Germinal center (tissue), 1 donor: ENCODE data around the gene TK2.

Source experiments
- DNase-seq: peaks from one replicate; pipeline ENCODE4 v3.0.0; 2012; ENCODE audit warnings: mixed read lengths, low spot score

TK2 gene

GRCh38 chr16:66481943-66482390 lies 68.0 kb downstream of the TK2 start:
- DNase-seq, result no peak

- no peak for DNase-seq
Measured at GRCh38 chr16:66481081-66481942, 68.6 kb downstream of the TK2 start.

- DNase-seq, result no peak
Measured at GRCh38 chr16:66480265-66481080, 69.4 kb downstream of the TK2 start.

- no peak for DNase-seq
Measured at GRCh38 chr16:66479661-66480264, 70.2 kb downstream of the TK2 start.

- peak; percentile 77 for DNase-seq
Measured at GRCh38 chr16:66478733-66479511, 71.0 kb downstream of the TK2 start.

- DNase-seq, result no peak
Measured at GRCh38 chr16:66477028-66477515, 72.8 kb downstream of the TK2 start.

- DNase-seq, result peak; percentile 46
Measured at GRCh38 chr16:66476328-66477027, 73.4 kb downstream of the TK2 start.

GRCh38 chr16:66475232-66475631 lies 74.7 kb downstream of the TK2 start:
- DNase-seq, result no peak

GRCh38 chr16:66474750-66475199 lies 75.1 kb downstream of the TK2 start:
- peak; percentile 49 for DNase-seq

- DNase-seq, result no peak
Measured at GRCh38 chr16:66473654-66474519, 76.0 kb downstream of the TK2 start.

GRCh38 chr16:66473051-66473571 lies 76.8 kb downstream of the TK2 start:
- DNase-seq, result no peak

- no peak for DNase-seq
Measured at GRCh38 chr16:66471716-66472393, 78.1 kb downstream of the TK2 start.

GRCh38 chr16:66471264-66471663 lies 78.7 kb downstream of the TK2 start:
- no peak for DNase-seq

- DNase-seq, result no peak
Measured at GRCh38 chr16:66470556-66470955, 79.4 kb downstream of the TK2 start.

- DNase-seq, result no peak
Measured at GRCh38 chr16:66469947-66470546, 79.9 kb downstream of the TK2 start.

- no peak for DNase-seq
Measured at GRCh38 chr16:66469291-66469946, 80.5 kb downstream of the TK2 start.

GRCh38 chr16:66468321-66468965 lies 81.5 kb downstream of the TK2 start:
- no peak for DNase-seq

- DNase-seq, result no peak
Measured at GRCh38 chr16:66467611-66468010, 82.3 kb downstream of the TK2 start.
